ENCODE measurements around the gene MPHOSPH10. TPM values are rescaled to one million over a fixed set of nuclear protein-coding genes. Genes with fewer than 3 reads are reported as not detected.
"Not testable (repeated sequence)": the region's sequence is repeated elsewhere in the genome, so short reads cannot be mapped to it uniquely, and the experiment has no call there.

MPHOSPH10 gene
- total RNA-seq, 1 donor from 2014 or later = 55.4 TPM

DNA sequence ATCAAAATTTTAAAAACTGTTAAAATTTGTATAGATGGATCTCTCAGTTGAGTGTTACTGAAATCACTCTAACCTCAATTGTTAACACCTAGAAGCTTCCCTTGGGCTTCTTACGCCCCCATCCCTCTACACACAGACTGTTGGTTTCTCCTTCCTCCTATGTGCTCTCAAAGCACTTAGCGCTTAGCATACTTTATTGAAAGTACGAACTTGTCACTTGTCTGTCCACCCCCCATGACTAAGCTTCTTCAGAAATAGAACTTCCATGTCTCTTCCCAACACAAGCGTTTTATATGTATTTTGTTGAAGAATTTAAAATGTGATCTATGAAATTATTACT, 441 bp downstream of the MPHOSPH10 start:
- H3K4me3 Mint-ChIP-seq (ENCODE audit: low read depth) = no peak overlapping the region
- no peak overlapping the region for H3K27ac Mint-ChIP-seq
- no peak for DNase-seq (ENCODE audit: low spot score, unreplicated experiment)
- H3K9me3 Mint-ChIP-seq (ENCODE audit: low read depth) = no peaks in the 10 kb centered on the region
- H3K27me3 Mint-ChIP-seq = no peaks in the 10 kb centered on the region
- H3K36me3 Mint-ChIP-seq (ENCODE audit: insufficient read depth) = peaks cover 4% of the 10 kb centered on the region
- H3K4me1 Mint-ChIP-seq (ENCODE audit: low read depth) = peaks cover 6% of the 10 kb centered on the region
- TF ChIP-seq, protein P1, sequence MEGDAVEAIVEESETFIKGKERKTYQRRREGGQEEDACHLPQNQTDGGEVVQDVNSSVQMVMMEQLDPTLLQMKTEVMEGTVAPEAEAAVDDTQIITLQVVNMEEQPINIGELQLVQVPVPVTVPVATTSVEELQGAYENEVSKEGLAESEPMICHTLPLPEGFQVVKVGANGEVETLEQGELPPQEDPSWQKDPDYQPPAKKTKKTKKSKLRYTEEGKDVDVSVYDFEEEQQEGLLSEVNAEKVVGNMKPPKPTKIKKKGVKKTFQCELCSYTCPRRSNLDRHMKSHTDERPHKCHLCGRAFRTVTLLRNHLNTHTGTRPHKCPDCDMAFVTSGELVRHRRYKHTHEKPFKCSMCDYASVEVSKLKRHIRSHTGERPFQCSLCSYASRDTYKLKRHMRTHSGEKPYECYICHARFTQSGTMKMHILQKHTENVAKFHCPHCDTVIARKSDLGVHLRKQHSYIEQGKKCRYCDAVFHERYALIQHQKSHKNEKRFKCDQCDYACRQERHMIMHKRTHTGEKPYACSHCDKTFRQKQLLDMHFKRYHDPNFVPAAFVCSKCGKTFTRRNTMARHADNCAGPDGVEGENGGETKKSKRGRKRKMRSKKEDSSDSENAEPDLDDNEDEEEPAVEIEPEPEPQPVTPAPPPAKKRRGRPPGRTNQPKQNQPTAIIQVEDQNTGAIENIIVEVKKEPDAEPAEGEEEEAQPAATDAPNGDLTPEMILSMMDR (IDR thresholded peaks at IDR 0.05; ENCODE audit: unreplicated experiment) = no peak

DNA sequence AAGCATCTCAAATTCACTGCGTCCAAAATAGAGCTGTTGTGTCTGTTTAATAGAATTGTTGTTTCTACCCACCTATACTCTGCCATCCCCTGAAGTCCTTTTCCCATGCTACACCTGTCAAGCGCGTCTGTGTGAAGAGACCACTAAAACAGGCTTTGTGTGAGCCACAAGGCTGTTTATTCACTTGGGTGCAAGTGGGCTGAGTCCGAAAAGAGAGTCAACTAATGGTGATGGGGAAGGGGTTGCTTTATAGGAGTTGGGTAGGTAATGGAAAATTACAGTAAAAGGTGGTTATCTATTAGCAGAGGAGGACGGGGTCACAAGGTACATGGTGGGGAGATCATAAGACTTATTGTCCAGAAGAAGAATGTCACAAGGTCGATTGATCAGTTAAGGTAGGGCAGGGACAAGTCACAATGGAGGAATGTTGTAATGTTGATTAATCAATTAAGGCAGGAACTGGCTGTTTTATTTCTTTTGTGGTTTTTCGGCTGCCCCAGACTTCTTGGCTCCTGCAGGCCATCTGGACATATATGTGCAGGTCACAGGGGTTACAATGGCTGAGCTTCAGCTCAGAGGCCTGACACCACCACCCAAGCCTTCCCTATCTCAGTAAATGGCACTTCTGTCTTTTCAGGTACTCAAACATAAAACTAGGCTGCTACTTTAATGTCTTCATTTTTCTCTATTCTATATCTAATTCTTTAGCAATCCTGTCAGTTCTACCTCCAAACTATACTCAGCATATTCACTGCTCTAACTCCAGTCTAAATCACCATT, 1.1 kb downstream of the MPHOSPH10 start:
- not testable (repeated sequence) for H3K27me3 Mint-ChIP-seq; H3K36me3 Mint-ChIP-seq (ENCODE audit: insufficient read depth); H3K27ac Mint-ChIP-seq; H3K4me3 Mint-ChIP-seq (ENCODE audit: low read depth); H3K9me3 Mint-ChIP-seq (ENCODE audit: low read depth); DNase-seq (ENCODE audit: low spot score, unreplicated experiment); H3K4me1 Mint-ChIP-seq (ENCODE audit: low read depth)

DNA sequence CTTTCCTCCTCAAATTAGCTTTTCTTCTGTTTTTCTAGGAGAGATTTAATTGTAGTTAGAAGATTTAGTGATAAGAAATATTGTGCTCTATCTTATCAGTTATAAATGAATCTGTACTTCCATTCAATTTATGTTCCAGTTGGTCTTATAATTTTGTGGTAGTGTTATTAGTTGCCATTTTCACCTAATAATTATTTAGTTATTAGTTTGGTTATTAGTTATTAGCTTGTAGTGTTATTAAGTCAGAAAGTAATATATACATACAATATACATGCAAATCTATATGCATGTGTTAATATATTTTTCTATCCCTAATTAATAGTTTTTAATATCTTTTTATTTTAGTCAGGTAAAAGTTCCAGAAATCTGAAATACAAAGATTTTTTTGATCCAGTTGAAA, 3.2 kb downstream of the MPHOSPH10 start:
- no peak overlapping the region for H3K27ac Mint-ChIP-seq
- H3K9me3 Mint-ChIP-seq (ENCODE audit: low read depth) = no peaks in the 10 kb centered on the region
- DNase-seq (ENCODE audit: low spot score, unreplicated experiment) = no peak
- TF ChIP-seq, protein P1 (IDR thresholded peaks at IDR 0.05; ENCODE audit: unreplicated experiment) = no peak
- H3K4me1 Mint-ChIP-seq (ENCODE audit: low read depth) = peaks cover 1% of the 10 kb centered on the region
- H3K36me3 Mint-ChIP-seq (ENCODE audit: insufficient read depth) = peaks cover 13% of the 10 kb centered on the region
- H3K27me3 Mint-ChIP-seq = no peaks in the 10 kb centered on the region
- H3K4me3 Mint-ChIP-seq (ENCODE audit: low read depth) = no peak overlapping the region

DNA sequence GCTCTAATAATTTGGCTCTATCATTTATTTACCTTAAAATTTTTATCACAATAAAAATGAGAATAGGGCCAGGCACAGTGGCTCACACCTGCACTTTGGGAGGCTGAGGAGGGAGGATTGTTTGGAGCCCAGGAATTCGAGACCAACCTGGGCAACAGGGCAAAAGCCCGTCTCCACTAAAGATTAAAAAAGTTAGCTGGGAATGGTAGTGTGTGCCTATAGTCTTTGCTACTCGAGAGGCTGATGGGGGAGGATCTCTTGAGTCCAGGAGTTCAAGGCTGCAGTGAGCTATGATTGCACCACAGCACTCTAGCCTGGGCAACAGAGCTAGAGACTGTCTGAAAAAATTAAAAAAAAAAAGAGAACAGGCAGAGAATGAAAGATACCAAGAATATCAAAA, 5.7 kb downstream of the MPHOSPH10 start:
- Mint-ChIP-seq H3K4me3 (ENCODE audit: low read depth) (no peak overlapping the region), H3K27ac (no peak overlapping the region), H3K9me3 (ENCODE audit: low read depth) (no peaks in the 10 kb centered on the region), H3K4me1 (ENCODE audit: low read depth) (no peaks in the 10 kb centered on the region), H3K27me3 (no peaks in the 10 kb centered on the region), H3K36me3 (ENCODE audit: insufficient read depth) (peaks cover 19% of the 10 kb centered on the region)
- DNase-seq (ENCODE audit: low spot score, unreplicated experiment) = no peak
- TF ChIP-seq, protein P1 (IDR thresholded peaks at IDR 0.05; ENCODE audit: unreplicated experiment) = no peak

DNA sequence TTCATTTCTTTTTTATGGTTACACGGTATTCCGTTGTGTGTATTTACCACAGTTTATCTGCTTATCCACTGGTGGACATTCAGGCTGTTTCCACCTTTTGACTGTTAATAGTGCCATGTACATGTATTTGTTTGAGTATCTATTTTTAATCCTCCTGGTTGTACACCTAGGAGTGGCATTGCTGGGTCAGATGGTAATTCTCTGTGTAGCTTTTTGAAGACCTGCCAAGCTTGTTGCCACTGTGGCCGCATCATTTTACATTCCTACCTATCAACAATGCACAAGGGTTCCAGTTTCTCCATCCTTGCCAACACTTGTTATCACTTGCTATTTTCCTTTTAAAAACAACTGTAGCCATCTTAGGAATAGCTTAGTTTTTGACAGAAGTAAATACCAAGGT, 13.3 kb downstream of the MPHOSPH10 start:
- Mint-ChIP-seq H3K27ac (no peak overlapping the region), H3K4me3 (ENCODE audit: low read depth) (no peak overlapping the region), H3K27me3 (no peaks in the 10 kb centered on the region), H3K36me3 (ENCODE audit: insufficient read depth) (peaks cover 34% of the 10 kb centered on the region), H3K9me3 (ENCODE audit: low read depth) (no peaks in the 10 kb centered on the region), H3K4me1 (ENCODE audit: low read depth) (no peaks in the 10 kb centered on the region)
- no peak for DNase-seq (ENCODE audit: low spot score, unreplicated experiment)
- TF ChIP-seq, protein P1 (IDR thresholded peaks at IDR 0.05; ENCODE audit: unreplicated experiment) = no peak

DNA sequence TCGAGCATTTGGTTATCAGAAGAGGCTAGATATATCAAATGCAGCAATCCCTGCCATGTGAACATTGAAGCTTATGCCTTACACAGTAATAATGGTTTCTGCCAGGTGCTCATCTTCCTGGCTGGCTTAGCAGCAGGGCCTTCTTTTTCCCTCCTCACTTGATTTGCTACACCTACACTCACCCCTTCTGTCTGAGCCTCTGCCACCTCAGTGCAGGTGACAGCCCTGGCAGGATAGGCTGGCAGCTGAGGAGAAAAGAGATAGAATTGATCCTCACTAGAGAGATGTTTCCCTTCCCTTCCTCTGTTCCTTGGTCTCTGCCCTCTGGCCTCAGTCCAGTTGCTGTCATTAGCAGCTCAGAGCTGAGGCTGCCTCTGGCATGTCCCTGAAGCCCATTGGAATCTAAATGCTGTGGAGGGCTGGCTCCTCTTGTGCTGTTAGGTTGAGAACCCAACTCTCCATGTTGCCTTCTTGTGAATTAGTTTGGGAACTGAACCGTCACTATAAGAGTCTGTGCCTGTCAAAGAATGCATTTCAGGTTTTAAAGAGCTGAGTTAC, 18.2 kb downstream of the MPHOSPH10 start:
- Mint-ChIP-seq H3K27ac (peak overlapping the region; percentile 30), H3K9me3 (ENCODE audit: low read depth) (no peaks in the 10 kb centered on the region), H3K36me3 (ENCODE audit: insufficient read depth) (peaks cover 33% of the 10 kb centered on the region), H3K4me3 (ENCODE audit: low read depth) (no peak overlapping the region), H3K27me3 (no peaks in the 10 kb centered on the region), H3K4me1 (ENCODE audit: low read depth) (no peaks in the 10 kb centered on the region)
- TF ChIP-seq, protein P1 (IDR thresholded peaks at IDR 0.05; ENCODE audit: unreplicated experiment) = no peak
- no peak for DNase-seq (ENCODE audit: low spot score, unreplicated experiment)

All from progenitor cell of endocrine pancreas (in vitro differentiated cells).